HG02678 (cell line): ENCODE data around the gene COX6B1.
"Not testable (repeated sequence)": the region's sequence is repeated elsewhere in the genome, so short reads cannot be mapped to it uniquely, and the experiment has no call there.

Experiments used
- ATAC-seq: cut with Tn5 transposase; IDR thresholded peaks from one replicate; pipeline ENCODE4 v1.9.1; 2021; ENCODE audit warnings: mild to moderate bottlenecking, moderate library complexity; ENCODE audit not compliant: unreplicated experiment

COX6B1 gene

GRCh38 chr19:35663981-35664380 is 15.9 kb downstream of the COX6B1 start:
- ATAC-seq: no peak

- ATAC-seq: no peak
These were observed 17.0 kb downstream of the COX6B1 start for GRCh38 chr19:35665157-35665556.

DNA sequence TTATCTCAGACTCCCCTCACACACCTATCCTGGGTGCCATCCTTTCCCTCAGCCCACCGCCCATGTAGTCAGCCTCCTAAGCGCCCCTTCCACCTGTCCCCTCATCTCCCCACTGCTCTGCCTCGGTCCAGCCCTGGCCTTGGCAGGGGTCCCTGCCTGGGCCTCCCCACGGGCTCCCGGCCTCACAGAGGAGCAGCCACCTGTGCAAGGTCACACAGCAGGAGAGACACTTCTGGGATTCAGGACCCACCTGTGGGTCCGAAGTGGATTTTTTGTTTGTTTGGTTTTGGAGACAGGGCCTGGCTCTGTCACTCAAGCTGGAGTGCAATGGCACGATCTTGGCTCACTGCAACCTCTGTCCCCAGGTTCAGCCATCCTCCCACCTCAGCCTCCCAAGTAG is 17.5 kb downstream of the COX6B1 start:
- ATAC-seq: no peak

DNA sequence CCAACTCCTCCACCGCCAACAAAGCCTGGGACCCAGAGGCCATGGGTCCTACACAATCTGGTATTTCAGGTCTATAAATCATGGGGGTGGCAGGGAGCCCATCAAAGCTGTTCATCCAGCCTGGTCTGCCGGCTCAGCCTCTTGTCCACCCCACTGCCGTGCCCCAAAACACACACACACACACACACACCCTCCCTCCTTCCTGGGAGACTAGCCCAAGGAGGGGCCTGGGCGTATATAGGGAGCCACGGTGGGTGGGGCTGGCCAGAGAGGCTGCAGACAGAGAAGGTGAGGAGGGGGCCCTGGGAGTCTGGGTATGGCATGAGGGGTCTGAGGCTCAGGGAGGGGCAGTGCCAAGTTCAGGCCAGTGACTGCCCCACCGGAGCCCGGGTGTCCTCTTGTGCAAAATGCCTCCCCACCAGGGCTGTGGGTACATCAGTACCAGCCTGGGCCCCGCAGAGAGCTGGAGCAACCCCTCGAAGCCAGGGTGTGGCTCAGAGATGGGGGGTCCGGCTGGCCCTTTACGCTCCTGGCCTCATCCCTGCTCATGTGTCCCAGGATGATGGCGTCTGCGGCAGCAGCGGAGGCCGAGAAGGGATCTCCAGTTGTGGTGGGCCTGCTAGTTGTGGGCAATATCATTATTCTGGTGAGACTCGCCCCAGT is 18.3 kb downstream of the COX6B1 start, which contains the start of gene UPK1A:
Gene UPK1A (plus strand): TSS at position 267 of the 663 bp plus-strand sequence. CDS start 296 bp downstream, at position 563.
- no peak for ATAC-seq

DNA sequence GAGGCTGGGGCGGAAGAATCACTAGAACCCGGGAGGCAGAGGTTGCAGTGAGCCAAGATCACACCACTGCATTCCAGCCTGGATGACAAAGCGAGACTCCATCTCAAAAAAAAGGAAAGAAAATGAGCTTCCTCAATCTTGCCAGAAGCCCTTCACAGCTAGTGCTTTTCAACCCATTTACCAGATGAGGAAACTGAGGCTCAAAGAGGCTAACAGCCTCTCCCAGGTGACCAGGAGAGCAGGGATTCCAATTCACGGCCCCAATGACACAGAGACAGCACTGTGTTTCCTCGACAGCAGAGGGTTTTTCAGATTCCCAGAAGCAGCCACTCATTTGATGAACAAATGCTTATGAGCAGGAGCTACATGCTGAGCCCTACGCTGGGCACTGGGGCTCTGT is 21.4 kb downstream of the COX6B1 start:
- no peak for ATAC-seq

DNA sequence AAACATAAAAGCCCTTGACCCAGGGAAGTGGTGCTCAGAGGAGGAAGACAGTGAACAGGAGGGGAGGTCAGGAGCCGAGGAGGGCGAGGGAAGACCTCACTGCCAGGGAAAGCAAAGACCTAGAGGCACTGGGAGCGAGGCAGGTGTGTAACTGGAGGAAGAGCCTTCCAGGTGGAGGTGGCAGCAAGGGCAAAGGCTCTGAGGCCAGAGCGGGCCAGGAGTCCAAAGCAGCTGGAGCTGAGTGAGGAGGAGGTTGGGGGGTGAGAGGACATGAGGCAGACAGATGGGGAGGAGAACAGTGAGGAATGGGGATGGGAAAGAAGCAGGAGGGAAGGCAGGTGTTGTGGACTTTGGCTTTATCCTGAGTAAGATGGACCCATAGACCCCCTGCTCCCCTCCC is 21.9 kb downstream of the COX6B1 start:
- ATAC-seq: no peak

- no peak for ATAC-seq
These were observed 22.6 kb downstream of the COX6B1 start for GRCh38 chr19:35670686-35671085.

- ATAC-seq: no peak
These were observed 23.7 kb downstream of the COX6B1 start for GRCh38 chr19:35671818-35672217.

- no peak for ATAC-seq
These were observed 25.1 kb downstream of the COX6B1 start for GRCh38 chr19:35673121-35673804.

- no peak for ATAC-seq
These were observed 27.5 kb downstream of the COX6B1 start for GRCh38 chr19:35675589-35676140.

GRCh38 chr19:35689836-35690235 is 41.7 kb downstream of the COX6B1 start:
- no peak for ATAC-seq

DNA sequence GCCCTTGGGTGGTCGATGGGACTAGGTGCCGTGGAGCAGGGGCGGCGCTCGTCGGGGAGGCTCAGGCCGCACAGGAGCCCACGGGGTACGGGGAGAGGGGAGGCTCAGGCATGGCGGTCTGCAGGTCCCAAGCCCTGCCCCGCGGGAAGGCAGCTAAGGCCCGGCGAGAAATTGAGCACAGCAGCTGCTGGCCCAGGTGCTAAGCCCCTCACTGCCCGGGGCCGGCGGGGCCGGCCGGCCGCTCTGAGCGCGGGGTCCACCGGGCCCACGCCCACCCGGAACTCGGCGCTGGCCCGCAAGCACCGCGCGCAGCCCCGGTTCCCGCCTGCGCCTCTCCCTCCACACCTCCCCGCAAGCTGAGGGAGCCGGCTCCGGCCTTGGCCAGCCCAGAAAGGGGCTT is 43.0 kb downstream of the COX6B1 start:
- ATAC-seq: not testable (repeated sequence)

- no peak for ATAC-seq
These were observed 43.9 kb downstream of the COX6B1 start for GRCh38 chr19:35692010-35692409.

DNA sequence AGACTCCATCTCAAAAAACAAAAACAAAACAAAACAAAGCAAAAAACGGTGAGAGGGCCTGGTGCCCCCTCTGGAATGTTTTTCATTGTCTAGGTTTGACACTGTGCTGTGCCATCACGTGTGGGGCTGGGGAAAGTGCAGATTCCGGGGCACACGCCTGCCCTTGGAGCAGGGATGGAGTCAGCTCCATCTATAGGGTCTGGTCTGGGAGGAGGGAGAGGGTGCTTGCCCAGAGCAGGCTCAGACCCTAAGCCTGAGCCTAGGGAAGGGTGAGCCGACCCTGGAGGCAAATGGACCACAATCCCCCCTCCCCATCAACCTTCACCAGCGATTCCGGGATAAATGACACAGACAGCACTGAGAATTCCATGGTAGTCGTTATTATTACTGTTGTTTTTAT is 45.3 kb downstream of the COX6B1 start:
- no peak for ATAC-seq

DNA sequence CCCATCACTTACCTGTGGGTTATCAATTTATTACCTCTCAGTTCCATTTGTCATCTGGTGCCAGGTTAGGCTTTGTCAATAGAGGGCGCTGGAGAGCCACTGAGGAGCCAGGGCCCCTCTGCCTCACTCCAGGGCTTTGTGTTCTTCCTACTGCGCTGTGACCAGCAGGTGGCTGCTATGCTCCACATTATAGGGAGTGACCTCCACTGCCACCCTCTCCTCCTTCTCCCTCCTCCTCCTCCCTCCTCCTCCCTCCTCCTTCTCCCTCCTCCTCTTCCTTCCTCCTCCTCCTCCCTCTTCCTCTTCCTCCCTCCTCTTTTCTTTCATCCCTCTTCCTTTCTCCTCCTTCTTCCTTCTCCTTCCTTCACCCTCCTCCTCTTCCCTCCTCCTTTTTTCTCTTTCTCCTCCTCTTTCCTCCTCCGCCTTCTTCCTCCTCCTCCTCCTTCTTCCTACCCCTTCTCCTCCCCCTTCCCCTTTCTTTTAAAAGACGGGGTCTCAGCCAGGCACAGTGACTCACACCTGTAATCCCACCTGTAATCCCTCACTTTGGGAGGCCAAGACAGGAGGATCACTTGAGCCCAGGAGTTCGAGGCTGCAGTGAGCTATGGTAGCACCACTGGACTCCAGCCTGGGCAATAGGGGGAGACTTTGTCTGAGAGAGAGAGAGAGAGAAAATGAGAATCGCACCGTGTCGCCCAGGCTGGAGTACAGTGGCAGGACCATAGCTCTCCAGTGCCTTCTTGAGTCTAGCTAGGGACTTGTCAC is 45.9 kb downstream of the COX6B1 start:
- ATAC-seq: peak; percentile 83

- ATAC-seq: no peak
These were observed 47.8 kb downstream of the COX6B1 start for GRCh38 chr19:35695895-35696422.

DNA sequence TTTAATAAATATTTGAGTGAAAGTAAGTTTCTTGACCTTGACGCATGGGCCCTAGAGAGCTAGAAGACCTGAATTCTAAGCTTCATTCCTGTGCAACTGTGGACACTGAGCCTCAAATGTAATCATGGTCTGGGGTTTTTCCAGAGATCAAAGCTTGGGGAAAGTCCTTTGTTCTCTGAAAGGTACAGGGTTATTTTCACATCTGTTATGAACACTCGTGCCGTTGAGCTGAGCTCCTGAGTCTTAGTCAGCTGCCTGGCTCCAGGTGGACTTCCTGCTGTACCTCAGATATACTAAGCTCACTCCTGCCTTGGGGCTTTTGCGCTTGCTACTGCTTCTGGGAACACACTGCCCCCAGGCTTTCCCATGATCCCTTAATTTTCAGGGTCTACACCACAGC is 48.7 kb downstream of the COX6B1 start:
- ATAC-seq: no peak

- ATAC-seq: peak; percentile 97
These were observed 54.3 kb downstream of the COX6B1 start for GRCh38 chr19:35702223-35703012.

GRCh38 chr19:35703343-35703742 is 55.2 kb downstream of the COX6B1 start:
- ATAC-seq: no peak

- ATAC-seq: no peak
These were observed 56.1 kb downstream of the COX6B1 start, which contains the start of gene ZBTB32 for GRCh38 chr19:35704218-35704617. Gene ZBTB32, plus strand, starts transcription at chr19:35704558. Its CDS starts 10,069 bp downstream, at chr19:35714627.
